Liver (tissue), 9 donors: ENCODE measurements around the gene ATOH8. TPM values are rescaled to one million over a fixed set of nuclear protein-coding genes. Genes with fewer than 3 reads are reported as not detected.

Experiments used
- DNase-seq: peaks from one replicate; pipeline ENCODE4 v3.0.0-alpha.2; 2017; ENCODE audit warnings: low spot score
- H3K27ac ChIP-seq, 2 donors: one replicate each; pipeline ENCODE4 v1.7.0; 2013; ENCODE audit warnings: inconsistent platforms in 2 of 2, low read length in 2 of 2, control low read depth in 1 of 2, low read depth in 1 of 2, mild to moderate bottlenecking in 1 of 2
- H3K27me3 ChIP-seq, 4 donors: one replicate each; pipeline versions ENCODE4 v1.6.1 to v1.7.0; 2013; ENCODE audit warnings: low read length in 3 of 4, inconsistent platforms in 1 of 4, mild to moderate bottlenecking in 1 of 4, moderate library complexity in 1 of 4; ENCODE audit not compliant: control insufficient read depth in 4 of 4, insufficient read depth in 4 of 4
- H3K36me3 ChIP-seq, 4 donors: one replicate each; pipeline versions ENCODE4 v1.6.1 to v1.7.0; 2013; ENCODE audit warnings: low read length in 3 of 4, mild to moderate bottlenecking in 3 of 4, low read depth in 1 of 4, moderate library complexity in 1 of 4; ENCODE audit not compliant: control insufficient read depth in 4 of 4, insufficient read depth in 3 of 4
- H3K4me1 ChIP-seq, 4 donors: one replicate each; pipeline versions ENCODE4 v1.6.1 to v1.7.0; 2013; ENCODE audit warnings: low read length in 3 of 4, mild to moderate bottlenecking in 3 of 4, moderate library complexity in 1 of 4; ENCODE audit not compliant: control insufficient read depth in 4 of 4, insufficient read depth in 4 of 4
- H3K4me3 ChIP-seq, 3 donors: one replicate each; pipeline versions ENCODE4 v1.6.1 to v1.7.0; 2013; ENCODE audit warnings: low read length in 3 of 3, control low read depth in 1 of 3, low read depth in 1 of 3, mild to moderate bottlenecking in 1 of 3
- H3K9ac ChIP-seq, 2 donors: one replicate each; pipeline ENCODE4 v1.7.0; 2013; ENCODE audit warnings: low read length in 2 of 2, mild to moderate bottlenecking in 2 of 2, moderate library complexity in 2 of 2, control low read depth in 1 of 2, low read depth in 1 of 2
- H3K9me3 ChIP-seq, 4 donors: one replicate each; pipeline versions ENCODE4 v1.6.1 to v1.7.0; 2013; ENCODE audit warnings: low read length in 3 of 4; ENCODE audit not compliant: control insufficient read depth in 4 of 4
- EGR1 ChIP-seq, 2 donors: IDR thresholded peaks; 2 replicates each; pipeline ENCODE4 v1.6.1; 2016 to 2018; ENCODE audit warnings: antibody characterized with exemption in 2 of 2, low read depth in 2 of 2
- GABPA ChIP-seq, 2 donors: IDR thresholded peaks in 1 of 2; conservative IDR thresholded peaks in 1 of 2; 2 replicates each; pipeline ENCODE4 v1.6.1; 2016; ENCODE audit warnings: antibody characterized with exemption in 2 of 2, mild to moderate bottlenecking in 1 of 2, moderate library complexity in 1 of 2
- HNF4A ChIP-seq, 2 donors: conservative IDR thresholded peaks; 2 replicates each; pipeline ENCODE4 v1.6.1; 2016; ENCODE audit warnings: antibody characterized with exemption in 2 of 2, mild to moderate bottlenecking in 2 of 2
- HNF4G ChIP-seq: IDR thresholded peaks from 2 replicates; pipeline ENCODE4 v1.6.1; 2016; ENCODE audit warnings: antibody characterized with exemption
- JUND ChIP-seq, 2 donors: IDR thresholded peaks; 2 replicates each; pipeline ENCODE4 v1.6.1; 2016; ENCODE audit warnings: antibody characterized with exemption in 2 of 2
- NR2F2 ChIP-seq: IDR thresholded peaks from 2 replicates; pipeline ENCODE4 v1.6.1; 2016; ENCODE audit warnings: antibody characterized with exemption
- TAF1 ChIP-seq: conservative IDR thresholded peaks from 2 replicates; pipeline ENCODE4 v1.6.1; 2016; ENCODE audit warnings: antibody characterized with exemption, mild to moderate bottlenecking
- YY1 ChIP-seq: IDR thresholded peaks from 2 replicates; pipeline ENCODE4 v1.6.1; 2016; ENCODE audit warnings: antibody characterized with exemption, mild to moderate bottlenecking
- WGBS: extraction: QIAGEN DNeasy Blood & Tissue Kit; methylation state at CpG from one replicate; pipeline ENCODE4 v1.1.7; 2013; 5-methylcytosine and 5-hydroxymethylcytosine counted together
- polyA plus RNA-seq, 2 donors: library from polyadenylated mRNA; stranded (reverse) in 1 of 2; unstranded in 1 of 2; fragments of 200-250 nt in 1 of 2; fragments of >200 nt in 1 of 2; fragmentation: Nextera tagmentation in 1 of 2; extraction: Ambion mirVana in 1 of 2; gene quantifications; one replicate each; pipeline versions ENCODE4 v1.2.1 to v1.2.3, GENCODE V29; 2013 to 2015
- total RNA-seq, 2 donors: library from RNA; depleted of rRNA; stranded (reverse); fragments of >200 nt; gene quantifications; one replicate each; pipeline ENCODE4 v1.2.3, GENCODE V29; 2014
- TF ChIP-seq, protein P1 (sequence below): IDR thresholded peaks from 2 replicates; pipeline ENCODE4 v1.6.1; 2016; ENCODE audit warnings: antibody characterized with exemption
- TF ChIP-seq, protein P2 (sequence below): IDR thresholded peaks from 2 replicates; pipeline ENCODE4 v1.6.1; 2016; ENCODE audit warnings: antibody characterized with exemption
- TF ChIP-seq, protein P3 (sequence below): fragments of 150-350 bp; IDR thresholded peaks from 2 replicates; pipeline ENCODE4 v1.5.1; 2017; ENCODE audit warnings: improper control_type of control experiment, low read depth, low read length; ENCODE audit not compliant: missing input control
- TF ChIP-seq, protein P4 (sequence below): IDR thresholded peaks from 2 replicates; pipeline ENCODE4 v1.6.1; 2016; ENCODE audit warnings: antibody characterized with exemption, mild to moderate bottlenecking
- donor health status: healthy.
- donor health status: healthy.
- donor health status: healthy.
- donor health status: healthy.
- donor health status: healthy.

ATOH8 gene
- total and polyA plus RNA-seq, 4 donors: 0.33 to 37.7 (median 26.8) TPM

DNA sequence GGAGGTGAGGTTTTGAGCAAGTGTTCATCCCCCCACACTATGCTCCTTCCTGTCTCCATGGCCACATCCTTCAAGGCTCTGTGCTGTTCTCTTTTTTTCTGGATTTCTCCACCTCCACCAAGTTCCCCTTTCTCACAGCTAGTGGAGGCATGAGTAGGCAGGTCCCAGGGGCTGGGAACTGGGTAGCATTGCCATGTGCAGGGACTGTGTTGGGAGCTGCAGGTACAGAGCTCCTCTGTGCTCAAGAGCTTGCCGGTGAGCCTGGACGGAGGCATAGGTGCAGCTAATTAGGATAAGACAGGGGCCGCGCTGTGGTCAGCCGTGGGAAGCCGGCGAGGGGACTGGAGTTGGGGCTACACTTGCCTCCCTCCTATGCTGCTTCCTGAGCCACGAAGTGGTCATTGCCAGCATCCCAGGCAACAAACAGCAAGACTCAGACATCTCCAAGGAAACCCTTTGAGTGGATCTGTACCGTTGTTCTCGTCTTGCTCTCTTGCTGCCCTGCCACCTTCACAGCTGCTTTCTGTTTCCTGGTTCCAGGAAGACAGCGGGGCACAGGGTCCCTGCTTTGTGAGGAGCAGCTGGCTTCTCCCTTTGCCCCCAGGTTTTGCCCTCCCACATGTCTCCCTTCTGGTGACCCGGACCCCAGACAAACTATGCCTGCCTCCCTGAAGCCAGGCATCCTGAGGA, 36.9 kb downstream of the ATOH8 start:
- H3K27ac ChIP-seq: no peak overlapping the region
- TF ChIP-seq YY1 (no peak), GABPA (IDR thresholded peaks at IDR 0.05 in 1 of 2, conservative IDR thresholded peaks at IDR 0.05 in 1 of 2) (no peak), TAF1 (no peak)
- H3K27me3 ChIP-seq: no peaks in the 10 kb centered on the region
- H3K9ac ChIP-seq: no peak overlapping the region
- peaks cover 13 to 31% (median 22%) of the 10 kb centered on the region in 4 donors for H3K4me1 ChIP-seq
- no peak overlapping the region for H3K4me3 ChIP-seq
- WGBS: 84% methylated on average over 12 of the region's 12 CpGs
- DNase-seq: no peak
- peaks cover 0 to 5% (median 1%) of the 10 kb centered on the region in 4 donors for H3K36me3 ChIP-seq
- no peaks in the 10 kb centered on the region for H3K9me3 ChIP-seq

DNA sequence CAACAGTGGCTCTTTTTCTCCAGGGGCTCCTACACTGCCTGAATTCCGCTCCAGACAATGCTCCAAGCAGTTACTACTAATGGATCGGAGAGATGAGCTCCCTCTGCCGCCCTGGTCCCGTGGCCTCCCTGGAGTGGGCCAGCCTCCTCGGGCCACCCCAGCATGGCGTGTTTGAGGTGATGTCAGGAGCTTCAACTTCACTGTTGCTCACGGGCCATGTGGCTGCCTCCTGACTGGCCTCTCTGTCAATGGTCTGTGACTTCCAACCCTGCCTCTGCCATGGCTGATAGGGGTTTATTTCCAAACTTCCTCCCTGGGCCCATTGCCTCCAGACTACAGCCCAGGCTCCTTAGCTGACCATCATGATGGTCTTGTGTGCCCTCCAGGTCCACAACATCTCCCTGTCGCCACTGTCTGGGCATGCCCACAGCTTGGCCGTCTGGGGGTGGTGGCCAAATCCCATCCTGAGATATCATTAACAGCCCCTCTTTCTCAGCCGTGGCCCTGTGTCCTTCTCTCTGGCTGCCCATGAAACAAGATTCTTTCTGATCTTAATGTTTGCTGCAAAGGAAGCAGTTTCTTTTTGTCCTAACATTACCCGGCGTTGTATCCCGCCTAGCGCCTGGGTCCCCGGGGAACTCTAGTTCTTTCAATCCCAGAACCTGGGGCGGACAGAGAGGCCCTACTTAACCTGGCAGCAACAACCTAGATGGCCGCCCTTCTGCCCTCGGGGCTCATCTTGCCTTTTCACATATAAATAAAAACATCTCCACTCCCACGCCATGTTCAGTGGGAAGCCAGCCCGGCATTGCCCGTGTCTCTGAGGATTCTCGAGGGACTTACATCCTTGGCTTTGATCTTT, 38.1 kb downstream of the ATOH8 start:
- Histone ChIP-seq H3K27ac (no peak overlapping the region), H3K9ac (no peak overlapping the region), H3K4me3 (no peak overlapping the region), H3K27me3 (no peaks in the 10 kb centered on the region), H3K36me3 (peaks cover 0 to 4% (median 1%) of the 10 kb centered on the region in 4 donors), H3K9me3 (no peaks in the 10 kb centered on the region), H3K4me1 (peaks cover 13 to 40% (median 26%) of the 10 kb centered on the region in 4 donors)
- WGBS: 93% methylated on average over 22 of the region's 22 CpGs
- DNase-seq: no peak
- TF ChIP-seq, protein P1, sequence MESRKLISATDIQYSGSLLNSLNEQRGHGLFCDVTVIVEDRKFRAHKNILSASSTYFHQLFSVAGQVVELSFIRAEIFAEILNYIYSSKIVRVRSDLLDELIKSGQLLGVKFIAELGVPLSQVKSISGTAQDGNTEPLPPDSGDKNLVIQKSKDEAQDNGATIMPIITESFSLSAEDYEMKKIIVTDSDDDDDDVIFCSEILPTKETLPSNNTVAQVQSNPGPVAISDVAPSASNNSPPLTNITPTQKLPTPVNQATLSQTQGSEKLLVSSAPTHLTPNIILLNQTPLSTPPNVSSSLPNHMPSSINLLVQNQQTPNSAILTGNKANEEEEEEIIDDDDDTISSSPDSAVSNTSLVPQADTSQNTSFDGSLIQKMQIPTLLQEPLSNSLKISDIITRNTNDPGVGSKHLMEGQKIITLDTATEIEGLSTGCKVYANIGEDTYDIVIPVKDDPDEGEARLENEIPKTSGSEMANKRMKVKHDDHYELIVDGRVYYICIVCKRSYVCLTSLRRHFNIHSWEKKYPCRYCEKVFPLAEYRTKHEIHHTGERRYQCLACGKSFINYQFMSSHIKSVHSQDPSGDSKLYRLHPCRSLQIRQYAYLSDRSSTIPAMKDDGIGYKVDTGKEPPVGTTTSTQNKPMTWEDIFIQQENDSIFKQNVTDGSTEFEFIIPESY: no peak
- TF ChIP-seq, protein P2, sequence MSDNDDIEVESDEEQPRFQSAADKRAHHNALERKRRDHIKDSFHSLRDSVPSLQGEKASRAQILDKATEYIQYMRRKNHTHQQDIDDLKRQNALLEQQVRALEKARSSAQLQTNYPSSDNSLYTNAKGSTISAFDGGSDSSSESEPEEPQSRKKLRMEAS: no peak
- TF ChIP-seq NR2F2: no peak
- TF ChIP-seq, protein P3, sequence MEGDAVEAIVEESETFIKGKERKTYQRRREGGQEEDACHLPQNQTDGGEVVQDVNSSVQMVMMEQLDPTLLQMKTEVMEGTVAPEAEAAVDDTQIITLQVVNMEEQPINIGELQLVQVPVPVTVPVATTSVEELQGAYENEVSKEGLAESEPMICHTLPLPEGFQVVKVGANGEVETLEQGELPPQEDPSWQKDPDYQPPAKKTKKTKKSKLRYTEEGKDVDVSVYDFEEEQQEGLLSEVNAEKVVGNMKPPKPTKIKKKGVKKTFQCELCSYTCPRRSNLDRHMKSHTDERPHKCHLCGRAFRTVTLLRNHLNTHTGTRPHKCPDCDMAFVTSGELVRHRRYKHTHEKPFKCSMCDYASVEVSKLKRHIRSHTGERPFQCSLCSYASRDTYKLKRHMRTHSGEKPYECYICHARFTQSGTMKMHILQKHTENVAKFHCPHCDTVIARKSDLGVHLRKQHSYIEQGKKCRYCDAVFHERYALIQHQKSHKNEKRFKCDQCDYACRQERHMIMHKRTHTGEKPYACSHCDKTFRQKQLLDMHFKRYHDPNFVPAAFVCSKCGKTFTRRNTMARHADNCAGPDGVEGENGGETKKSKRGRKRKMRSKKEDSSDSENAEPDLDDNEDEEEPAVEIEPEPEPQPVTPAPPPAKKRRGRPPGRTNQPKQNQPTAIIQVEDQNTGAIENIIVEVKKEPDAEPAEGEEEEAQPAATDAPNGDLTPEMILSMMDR: no peak

DNA sequence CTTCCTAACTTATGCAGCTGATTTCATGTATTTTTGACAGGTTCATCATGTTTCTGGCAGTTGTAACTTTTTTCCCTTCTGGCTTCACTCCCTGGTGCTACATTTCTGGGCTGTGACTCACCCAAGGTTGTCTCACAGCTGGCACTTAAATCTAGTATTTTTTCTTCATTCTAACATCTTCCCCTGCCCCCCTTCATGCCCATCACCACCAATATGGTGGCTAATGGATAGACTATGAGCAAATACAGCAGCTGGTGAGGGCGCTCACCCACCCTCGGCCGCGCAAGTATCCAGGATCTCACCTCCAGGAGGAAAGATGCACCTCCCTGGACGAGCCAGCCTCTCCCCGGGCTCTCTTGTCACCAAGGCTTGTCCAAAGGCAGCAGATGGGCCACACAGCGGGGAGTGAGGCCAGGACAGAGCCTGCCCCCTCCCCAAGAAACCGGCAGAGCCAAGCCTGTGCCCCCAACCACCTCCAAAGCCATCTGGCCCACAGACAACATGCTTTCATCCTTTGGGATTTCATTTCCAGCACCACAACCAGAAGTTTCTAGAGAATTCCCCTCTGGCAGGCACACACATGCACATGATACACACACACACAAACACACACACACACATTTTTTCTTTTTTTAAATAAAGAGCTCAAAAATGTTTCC, 39.1 kb downstream of the ATOH8 start:
- Histone ChIP-seq H3K9ac (no peak overlapping the region), H3K9me3 (no peaks in the 10 kb centered on the region), H3K27me3 (no peaks in the 10 kb centered on the region), H3K36me3 (no peaks in the 10 kb centered on the region), H3K4me3 (no peak overlapping the region), H3K27ac (peak overlapping the region; percentile 46 to 80), H3K4me1 (peaks cover 13 to 37% (median 23%) of the 10 kb centered on the region in 4 donors)
- no peak for DNase-seq
- 90% methylated on average over 8 of the region's 8 CpGs for WGBS
- TF ChIP-seq, protein P3: no peak
- TF ChIP-seq TAF1 (no peak), NR2F2 (peak; percentile 30), JUND (IDR thresholded peaks at IDR 0.05) (peak; percentile 48 to 57), GABPA (IDR thresholded peaks at IDR 0.05 in 1 of 2, conservative IDR thresholded peaks at IDR 0.05 in 1 of 2) (no peak), HNF4A (conservative IDR thresholded peaks at IDR 0.05) (no peak), HNF4G (no peak), EGR1 (IDR thresholded peaks at IDR 0.05; ENCODE audit: low read depth in 2 of 2) (no peak), YY1 (no peak)
- TF ChIP-seq, protein P2: peak; percentile 13
- TF ChIP-seq, protein P4, sequence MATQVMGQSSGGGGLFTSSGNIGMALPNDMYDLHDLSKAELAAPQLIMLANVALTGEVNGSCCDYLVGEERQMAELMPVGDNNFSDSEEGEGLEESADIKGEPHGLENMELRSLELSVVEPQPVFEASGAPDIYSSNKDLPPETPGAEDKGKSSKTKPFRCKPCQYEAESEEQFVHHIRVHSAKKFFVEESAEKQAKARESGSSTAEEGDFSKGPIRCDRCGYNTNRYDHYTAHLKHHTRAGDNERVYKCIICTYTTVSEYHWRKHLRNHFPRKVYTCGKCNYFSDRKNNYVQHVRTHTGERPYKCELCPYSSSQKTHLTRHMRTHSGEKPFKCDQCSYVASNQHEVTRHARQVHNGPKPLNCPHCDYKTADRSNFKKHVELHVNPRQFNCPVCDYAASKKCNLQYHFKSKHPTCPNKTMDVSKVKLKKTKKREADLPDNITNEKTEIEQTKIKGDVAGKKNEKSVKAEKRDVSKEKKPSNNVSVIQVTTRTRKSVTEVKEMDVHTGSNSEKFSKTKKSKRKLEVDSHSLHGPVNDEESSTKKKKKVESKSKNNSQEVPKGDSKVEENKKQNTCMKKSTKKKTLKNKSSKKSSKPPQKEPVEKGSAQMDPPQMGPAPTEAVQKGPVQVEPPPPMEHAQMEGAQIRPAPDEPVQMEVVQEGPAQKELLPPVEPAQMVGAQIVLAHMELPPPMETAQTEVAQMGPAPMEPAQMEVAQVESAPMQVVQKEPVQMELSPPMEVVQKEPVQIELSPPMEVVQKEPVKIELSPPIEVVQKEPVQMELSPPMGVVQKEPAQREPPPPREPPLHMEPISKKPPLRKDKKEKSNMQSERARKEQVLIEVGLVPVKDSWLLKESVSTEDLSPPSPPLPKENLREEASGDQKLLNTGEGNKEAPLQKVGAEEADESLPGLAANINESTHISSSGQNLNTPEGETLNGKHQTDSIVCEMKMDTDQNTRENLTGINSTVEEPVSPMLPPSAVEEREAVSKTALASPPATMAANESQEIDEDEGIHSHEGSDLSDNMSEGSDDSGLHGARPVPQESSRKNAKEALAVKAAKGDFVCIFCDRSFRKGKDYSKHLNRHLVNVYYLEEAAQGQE: no peak
